HG03159 (cell line): Measurements from ENCODE around the gene COPZ1.

Experiments used
- ATAC-seq: cut with Tn5 transposase; IDR thresholded peaks from one replicate; pipeline ENCODE4 v1.9.1; 2021; ENCODE audit warnings: mild to moderate bottlenecking, moderate library complexity; ENCODE audit not compliant: unreplicated experiment

The COPZ1 gene

DNA sequence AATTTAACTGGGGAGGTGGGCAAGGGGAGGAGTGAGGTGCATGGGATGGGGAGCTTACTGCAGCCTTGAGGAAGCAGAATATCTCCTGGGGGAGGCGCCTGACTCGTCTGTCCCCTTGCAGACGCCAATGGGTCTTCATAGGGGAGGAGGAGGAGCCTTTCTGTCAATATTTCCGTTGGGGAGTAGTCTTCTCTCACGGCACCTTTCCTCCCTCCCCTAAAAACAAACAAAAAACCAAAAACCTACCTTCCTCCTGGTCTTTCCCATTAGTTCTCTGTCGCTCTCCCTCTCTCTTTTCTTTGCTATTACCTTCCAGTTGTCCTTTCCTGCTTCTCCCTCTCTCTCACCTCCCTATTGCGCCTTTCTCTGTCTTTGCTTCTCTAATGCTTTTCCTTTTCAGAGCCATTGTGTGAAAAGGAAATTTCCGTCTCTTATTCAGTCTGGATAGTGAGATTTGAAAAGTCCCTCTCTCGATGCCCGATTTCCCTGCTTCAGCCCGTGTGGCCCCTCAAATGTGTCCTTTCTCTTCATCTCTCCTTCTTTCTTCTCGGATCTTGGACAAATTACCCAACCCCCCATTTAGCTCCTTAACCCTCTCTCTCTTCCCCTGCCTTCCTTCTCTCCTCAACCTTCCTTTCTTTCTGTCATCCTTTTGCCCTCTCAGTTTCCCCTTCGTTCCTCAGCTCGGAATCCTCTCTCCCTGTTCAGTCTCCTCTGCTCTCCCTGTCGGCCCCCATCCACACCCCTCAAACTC lies 33.4 kb downstream of the COPZ1 start:
- ATAC-seq, result no peak

DNA sequence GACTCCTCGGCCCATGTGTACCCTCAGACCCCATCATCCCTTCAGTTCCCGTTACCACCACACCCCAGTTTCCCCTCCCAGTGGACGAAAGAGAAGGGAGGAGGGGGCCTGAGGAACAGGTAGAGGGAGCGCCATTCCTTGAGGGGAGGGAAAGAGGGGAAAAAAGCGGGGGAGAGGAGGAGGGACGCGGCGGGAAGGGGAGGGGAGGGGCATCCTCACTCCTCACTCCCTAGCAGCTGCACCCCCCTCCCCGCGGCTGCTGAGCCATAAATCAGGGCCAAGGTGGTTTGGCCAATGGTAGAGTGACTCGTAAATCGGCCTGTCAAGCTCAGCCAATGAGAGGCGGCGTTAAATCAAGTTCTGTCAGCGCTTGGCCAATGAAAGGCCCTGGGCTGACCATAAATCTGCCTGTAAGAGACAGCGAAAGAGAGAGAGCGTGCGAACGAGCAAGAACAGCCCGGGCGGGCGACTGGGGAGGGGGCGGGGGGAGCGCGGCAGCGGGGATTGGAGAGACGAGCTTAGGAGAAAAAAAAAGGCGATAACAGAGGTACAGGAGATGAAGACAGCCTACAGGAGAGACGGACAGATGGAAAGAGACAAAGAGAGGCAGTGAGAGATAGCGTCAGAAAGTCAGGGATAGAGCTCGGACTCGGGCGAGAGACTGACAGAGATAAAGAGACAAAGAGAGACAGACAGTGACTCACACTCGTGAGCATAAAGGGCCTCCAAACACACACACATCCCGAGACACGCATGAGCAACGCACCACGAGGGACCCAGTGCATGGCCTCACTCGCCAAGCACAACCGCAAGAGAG lies 34.2 kb downstream of the COPZ1 start:
- ATAC-seq, result peak; percentile 98

- no peak for ATAC-seq
These were observed 34.9 kb downstream of the COPZ1 start for GRCh38 chr12:54359762-54360351.

DNA sequence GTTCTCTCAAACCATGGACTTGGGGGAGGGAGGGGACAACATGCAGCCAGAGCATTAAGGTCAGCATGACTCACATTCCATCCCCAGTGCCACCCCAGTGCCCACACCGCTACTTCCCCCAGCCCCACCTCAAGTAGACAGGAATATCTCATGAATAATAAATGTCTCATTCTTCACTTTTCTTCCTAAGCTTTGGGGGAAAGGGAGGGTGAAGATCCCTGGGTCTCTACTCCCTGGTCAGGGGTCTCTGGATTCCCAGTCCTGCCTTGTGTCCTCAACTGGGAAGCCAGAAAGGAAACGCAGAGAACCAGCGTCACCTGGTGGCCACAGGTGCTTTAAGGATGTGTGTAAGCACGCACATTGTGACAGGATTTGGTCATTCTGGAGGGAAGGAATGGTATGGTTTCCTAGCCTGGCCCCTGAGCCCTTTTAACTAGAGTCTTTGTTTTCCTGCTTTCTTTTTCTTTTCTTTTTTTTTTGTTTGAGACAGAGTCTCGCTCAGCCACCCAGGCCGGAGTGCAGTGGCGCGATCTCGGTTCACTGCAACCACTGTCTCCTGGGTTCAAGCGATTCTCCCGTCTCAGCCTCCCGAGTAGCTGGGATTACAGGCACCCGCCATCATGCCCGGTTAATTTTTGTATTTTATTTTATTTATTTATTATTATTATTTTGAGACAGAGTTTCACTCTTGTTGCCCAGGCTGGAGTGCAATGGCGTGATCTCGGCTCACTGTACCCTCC lies 36.0 kb downstream of the COPZ1 start:
- ATAC-seq, result no peak

DNA sequence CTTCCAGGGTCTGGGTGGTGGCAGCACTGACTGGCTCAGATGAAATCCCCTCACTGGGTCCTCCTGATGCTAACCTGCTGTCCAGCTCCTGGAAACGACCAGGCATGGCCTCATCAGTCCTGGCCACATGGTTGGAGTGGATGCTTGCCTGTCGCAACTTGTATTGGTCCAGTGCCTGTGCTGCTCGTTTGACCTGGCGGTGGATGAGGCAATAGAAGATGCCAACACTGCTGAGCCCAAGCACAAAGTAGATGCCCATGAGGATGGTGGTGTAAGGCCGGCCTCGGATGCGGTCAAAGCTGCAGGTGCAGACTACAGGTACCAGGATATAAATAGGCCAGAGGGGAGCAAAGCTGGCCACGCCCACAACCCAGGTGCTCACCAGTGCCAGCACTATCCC lies 38.1 kb downstream of the COPZ1 start:
- no peak for ATAC-seq

DNA sequence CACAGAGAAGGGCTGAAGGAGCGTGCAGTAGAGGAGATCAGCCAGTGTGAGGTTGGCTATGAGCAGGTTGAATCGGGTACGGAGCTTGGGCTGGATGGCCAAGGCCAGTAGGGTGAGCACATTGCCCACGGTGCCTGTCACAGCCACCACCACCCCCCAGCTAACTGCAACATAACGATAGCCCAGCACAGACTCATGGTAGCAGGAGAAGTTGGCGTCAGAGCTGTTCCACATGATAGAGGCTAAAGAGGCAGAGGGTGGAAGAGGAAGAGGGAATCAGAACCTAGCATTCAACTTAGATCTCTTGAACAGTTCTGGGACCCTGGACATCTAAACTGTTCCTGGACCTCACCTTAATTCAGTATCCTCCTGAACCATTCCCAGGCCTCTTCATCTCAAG lies 38.7 kb downstream of the COPZ1 start:
- ATAC-seq, result no peak

GRCh38 chr12:54364413-54364812 lies 39.5 kb downstream of the COPZ1 start, which contains the start of gene GPR84:
TSS of gene GPR84 (minus strand) at chr12:54364486. CDS start at chr12:54363851, 635 bp downstream.
- no peak for ATAC-seq

DNA sequence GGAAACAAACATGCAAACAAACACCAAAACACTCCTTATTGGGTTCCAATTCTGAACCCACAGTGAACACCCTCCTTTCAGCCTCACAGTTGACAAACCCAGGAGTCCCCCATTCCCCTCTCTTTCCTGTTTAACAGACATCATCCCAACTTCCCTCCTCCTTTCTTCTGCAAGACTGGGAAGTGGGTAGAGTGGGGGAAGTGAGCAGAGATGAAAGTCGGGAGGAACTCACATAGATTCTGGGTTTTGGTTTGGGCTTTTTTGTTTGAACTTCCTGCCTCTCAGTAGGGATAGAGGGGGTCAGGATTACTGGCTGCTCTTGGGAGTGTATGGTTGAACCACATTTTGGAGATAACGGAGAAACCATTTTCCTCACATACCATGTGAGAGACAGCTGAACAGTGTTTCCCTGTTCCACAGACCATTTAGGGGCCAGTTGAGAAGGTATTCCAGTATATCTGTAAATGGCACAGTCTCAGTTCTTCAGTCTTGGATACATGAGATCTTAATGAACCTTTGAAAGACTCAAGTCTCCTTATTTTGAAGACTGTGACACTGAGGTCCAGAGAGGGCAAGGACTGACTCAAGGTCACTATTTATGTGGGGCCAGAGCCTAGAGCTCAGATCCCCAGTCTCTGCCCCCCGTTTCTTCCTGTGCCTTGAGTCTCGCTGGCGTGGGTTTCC lies 43.2 kb downstream of the COPZ1 start:
- ATAC-seq, result peak; percentile 31

GRCh38 chr12:54368709-54369596 lies 44.0 kb downstream of the COPZ1 start:
- ATAC-seq, result peak; percentile 85

GRCh38 chr12:54369597-54370131 lies 44.7 kb downstream of the COPZ1 start:
- ATAC-seq, result no peak

GRCh38 chr12:54370171-54370730 lies 45.3 kb downstream of the COPZ1 start:
- no peak for ATAC-seq

GRCh38 chr12:54371328-54372112 lies 46.6 kb downstream of the COPZ1 start:
- no peak for ATAC-seq

DNA sequence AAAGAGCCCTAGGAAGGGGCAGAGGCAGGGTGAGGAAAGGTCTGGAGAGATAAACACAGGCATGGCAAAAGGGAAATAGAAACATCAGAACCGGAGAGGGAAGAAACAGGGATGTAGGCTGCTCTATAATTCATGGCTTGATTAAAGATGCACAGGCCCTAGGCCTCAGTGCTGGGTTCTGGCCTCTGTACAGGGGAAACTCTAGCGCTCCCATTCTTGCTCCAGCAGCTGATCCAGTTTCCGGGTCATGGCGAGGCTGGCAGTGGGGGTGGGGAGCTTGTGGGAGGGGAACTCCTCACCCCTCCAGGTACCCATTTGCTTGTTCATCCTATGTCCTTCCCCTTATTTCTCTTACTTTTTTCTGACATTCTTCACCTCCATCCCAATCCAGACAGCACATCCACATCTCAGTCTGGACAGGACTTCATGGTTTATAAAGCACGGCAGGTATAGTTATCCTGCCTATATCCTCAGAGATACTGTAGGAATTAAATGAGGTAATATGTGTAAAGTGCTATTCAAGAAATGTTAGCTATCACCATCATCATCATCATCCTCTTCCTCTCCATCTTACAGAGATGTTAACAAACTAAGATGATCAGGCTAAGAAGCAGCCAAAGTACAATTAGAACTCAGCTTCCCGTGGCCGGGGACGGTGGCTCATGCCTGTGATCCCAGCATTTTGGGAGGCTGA lies 47.3 kb downstream of the COPZ1 start:
- ATAC-seq, result no peak

DNA sequence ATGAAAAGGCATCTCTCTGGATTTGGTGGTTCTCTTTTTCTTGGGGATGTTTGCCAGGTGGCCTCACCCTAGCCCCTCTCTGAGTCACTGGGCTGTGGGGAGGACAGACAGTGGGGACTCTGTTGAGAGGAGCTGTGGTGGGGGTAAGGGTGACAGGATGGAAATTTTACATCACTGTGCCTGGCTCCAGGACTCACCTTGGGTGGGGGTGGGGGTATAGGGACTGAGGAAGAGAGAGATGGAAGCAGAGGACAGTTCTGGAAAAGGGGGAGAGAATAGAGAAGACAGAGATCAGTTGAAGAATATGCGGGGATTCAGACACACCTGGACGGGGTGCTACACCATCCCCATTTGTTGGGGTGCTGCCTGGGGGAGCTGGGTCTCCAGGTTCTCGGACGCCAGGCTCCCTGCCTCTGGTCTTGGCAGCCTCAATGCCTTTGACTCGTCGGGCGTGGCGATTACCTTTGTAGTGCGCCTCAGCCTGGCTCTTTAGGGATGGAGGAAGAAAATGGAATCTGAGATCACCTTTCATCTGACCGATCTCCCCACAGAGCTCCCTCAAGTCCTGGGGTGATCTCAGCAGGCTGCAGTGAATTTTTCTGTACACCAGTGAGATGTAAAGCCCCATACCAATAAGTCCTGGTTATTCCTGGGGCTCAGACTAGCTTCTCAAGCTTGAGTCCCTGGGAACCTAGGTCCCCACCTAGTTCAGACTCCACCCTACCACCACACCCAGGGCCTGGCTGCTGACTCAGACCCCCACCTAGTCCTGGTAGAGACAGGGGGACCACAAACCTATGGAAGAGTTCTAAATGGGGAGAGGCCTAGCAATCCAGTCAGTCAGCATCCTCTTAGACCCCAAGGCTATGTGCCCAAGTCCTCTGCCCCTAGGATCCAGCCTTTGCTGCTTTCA lies 49.0 kb downstream of the COPZ1 start:
- ATAC-seq, result no peak

DNA sequence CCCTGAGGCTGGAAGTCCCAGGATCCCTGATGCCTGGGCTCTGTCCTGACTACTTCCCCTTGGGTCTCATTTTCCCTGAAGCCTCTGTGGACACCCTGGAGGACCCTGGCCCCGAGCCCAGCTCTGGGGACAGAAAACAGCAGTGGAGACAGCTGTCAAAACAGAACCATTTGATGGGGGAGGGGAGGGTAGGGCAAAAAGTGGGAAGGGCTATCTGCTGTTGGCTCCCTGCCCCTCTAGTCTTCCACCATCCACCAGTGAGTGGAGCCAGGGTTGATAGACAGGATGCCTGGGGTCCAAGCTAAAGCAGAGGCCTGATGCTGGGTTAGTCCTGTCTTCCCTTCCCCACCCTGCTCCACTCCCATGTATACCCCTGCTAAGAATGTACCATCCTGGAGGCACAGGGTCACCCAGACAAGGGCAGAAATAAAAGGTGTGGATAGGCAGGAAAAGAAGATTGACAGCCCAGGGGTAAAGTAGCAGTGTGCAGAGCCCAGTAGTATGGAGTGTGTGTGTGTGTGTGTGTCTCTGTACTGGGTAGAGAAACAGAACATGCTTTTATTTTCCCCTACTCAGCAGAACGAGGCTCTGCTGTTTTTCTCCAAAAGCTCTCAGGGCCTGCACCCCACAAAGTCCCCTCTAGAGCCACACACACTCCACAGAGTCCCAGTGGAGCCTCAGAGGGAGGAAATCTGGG lies 49.8 kb downstream of the COPZ1 start:
- no peak for ATAC-seq

- no peak for ATAC-seq
These were observed 50.3 kb downstream of the COPZ1 start for GRCh38 chr12:54375259-54375579.
